ENCODE data around the gene ZDHHC4. TPM values are rescaled to one million over a fixed set of nuclear protein-coding genes. Genes with fewer than 3 reads are reported as not detected.

The ZDHHC4 gene
- total RNA-seq, 1 experiment from 2014 or later, result 62.0 TPM

GRCh38 chr7:6554848-6555247 lies 22.4 kb upstream of the ZDHHC4 start:
- no peak overlapping the region for H4K8ac ChIP-seq (replicated peaks; ENCODE audit: insufficient read length, low read depth, low read length)
- peaks cover 8 to 12% of the 10 kb centered on the region in 2 experiments for H3K4me1 Mint-ChIP-seq
- no peak overlapping the region for H2BK15ac ChIP-seq (ENCODE audit: low read depth, low read length)
- H3K4me1 ChIP-seq (ENCODE audit: insufficient read depth, low read length), result no peaks in the 10 kb centered on the region
- H2AFZ ChIP-seq (ENCODE audit: low read length), result no peak overlapping the region
- H2BK20ac ChIP-seq (ENCODE audit: low read depth, low read length, poor library complexity, severe bottlenecking), result no peak overlapping the region
- H3K56ac ChIP-seq (ENCODE audit: insufficient read length, low read depth, low read length), result no peak overlapping the region
- no CpG with 5 or more reads among the region's 7 CpGs for WGBS (ENCODE audit: extremely low coverage, insufficient read length, low lambda C conversion rate)
- H3K27me3 ChIP-seq (ENCODE audit: insufficient read depth, low read length), result no peaks in the 10 kb centered on the region
- TF ChIP-seq, protein P1, sequence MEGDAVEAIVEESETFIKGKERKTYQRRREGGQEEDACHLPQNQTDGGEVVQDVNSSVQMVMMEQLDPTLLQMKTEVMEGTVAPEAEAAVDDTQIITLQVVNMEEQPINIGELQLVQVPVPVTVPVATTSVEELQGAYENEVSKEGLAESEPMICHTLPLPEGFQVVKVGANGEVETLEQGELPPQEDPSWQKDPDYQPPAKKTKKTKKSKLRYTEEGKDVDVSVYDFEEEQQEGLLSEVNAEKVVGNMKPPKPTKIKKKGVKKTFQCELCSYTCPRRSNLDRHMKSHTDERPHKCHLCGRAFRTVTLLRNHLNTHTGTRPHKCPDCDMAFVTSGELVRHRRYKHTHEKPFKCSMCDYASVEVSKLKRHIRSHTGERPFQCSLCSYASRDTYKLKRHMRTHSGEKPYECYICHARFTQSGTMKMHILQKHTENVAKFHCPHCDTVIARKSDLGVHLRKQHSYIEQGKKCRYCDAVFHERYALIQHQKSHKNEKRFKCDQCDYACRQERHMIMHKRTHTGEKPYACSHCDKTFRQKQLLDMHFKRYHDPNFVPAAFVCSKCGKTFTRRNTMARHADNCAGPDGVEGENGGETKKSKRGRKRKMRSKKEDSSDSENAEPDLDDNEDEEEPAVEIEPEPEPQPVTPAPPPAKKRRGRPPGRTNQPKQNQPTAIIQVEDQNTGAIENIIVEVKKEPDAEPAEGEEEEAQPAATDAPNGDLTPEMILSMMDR (conservative IDR thresholded peaks at IDR 0.05), result no peak
- no peak overlapping the region for H3T11ph ChIP-seq (ENCODE audit: low read length)
- H3K36me3 Mint-ChIP-seq (ENCODE audit: insufficient read depth in 1 of 3, low read depth in 3 of 3), result no peaks in the 10 kb centered on the region
- H3K9ac ChIP-seq (ENCODE audit: extremely low read depth, insufficient read length, low read length), result no peak overlapping the region
- H2BK12ac ChIP-seq (ENCODE audit: insufficient read length, low read depth, low read length), result no peak overlapping the region
- no peak for DNase-seq
- H4K91ac ChIP-seq (ENCODE audit: insufficient read length, low read depth, low read length), result no peak overlapping the region
- no peaks in the 10 kb centered on the region for H3K9me3 ChIP-seq (ENCODE audit: control insufficient read depth, low read depth, low read length)
- no peaks in the 10 kb centered on the region for H3K27me3 Mint-ChIP-seq (ENCODE audit: low read depth)
- no peak overlapping the region for H3K14ac ChIP-seq (ENCODE audit: insufficient read depth, low read length)
- no peak overlapping the region for H3K4me2 ChIP-seq (ENCODE audit: insufficient read depth, insufficient read length, low read length)
- H4K5ac ChIP-seq (ENCODE audit: insufficient read length, low read depth, low read length), result no peak overlapping the region
- H3K4me3 Mint-ChIP-seq, result no peak overlapping the region
- peak overlapping the region in 1 of 3 experiments; percentile 49; a peak in 1 of 7 replicates for H3K27ac Mint-ChIP-seq
- H2BK5ac ChIP-seq (ENCODE audit: insufficient read length, low read length), result no peak overlapping the region
- H3K27ac ChIP-seq (ENCODE audit: insufficient read length, low read depth, low read length), result no peak overlapping the region
- no peak overlapping the region for H3K4ac ChIP-seq (ENCODE audit: low read depth, low read length)
- H2AK5ac ChIP-seq (ENCODE audit: insufficient read length, low read length), result no peak overlapping the region
- no peak overlapping the region for H3K18ac ChIP-seq (ENCODE audit: insufficient read length, low read depth, low read length)
- H2BK120ac ChIP-seq (ENCODE audit: low read depth, low read length, poor library complexity, severe bottlenecking), result no peak overlapping the region
- no peaks in the 10 kb centered on the region for H3K79me2 ChIP-seq (ENCODE audit: insufficient read depth, low read length)
- no peaks in the 10 kb centered on the region for H4K20me1 ChIP-seq (ENCODE audit: control insufficient read depth, insufficient read depth, insufficient read length)
- H3K9me3 Mint-ChIP-seq, result no peaks in the 10 kb centered on the region
- no peaks in the 10 kb centered on the region for H3K79me1 ChIP-seq (ENCODE audit: insufficient read depth, low read depth, low read length, poor library complexity, severe bottlenecking)
- H3K23me2 ChIP-seq (ENCODE audit: insufficient read length, low read depth, low read length, poor library complexity, severe bottlenecking), result no peaks in the 10 kb centered on the region
- H3K23ac ChIP-seq (ENCODE audit: insufficient read length, low read depth, low read length), result no peak overlapping the region
